Astrocyte (in vitro differentiated cells and primary cell): ENCODE measurements around the gene UBE4B. TPM values are rescaled to one million over a fixed set of nuclear protein-coding genes. Genes with fewer than 3 reads are reported as not detected.
A peak's percentile ranks its signal among the peaks of the same experiment; 100 is the strongest.

ENCODE experiments used
- DNase-seq: peaks from one replicate; pipeline ENCODE4 v3.0.0-alpha.2; 2010; ENCODE audit warnings: low read depth
- FAIRE-seq: peaks from 2 replicates; lab custom pipeline; 2011; peaks lifted over from hg19 to GRCh38; lab: Jason Lieb, UNC
- H2AFZ ChIP-seq: 2 replicates; pipeline ENCODE4 v1.6.0; 2012; ENCODE audit warnings: low read depth, low read length, inconsistent platforms
- H3K27ac ChIP-seq: 2 replicates; pipeline ENCODE4 v1.5.1; 2011; ENCODE audit warnings: low read depth, low read length, inconsistent platforms
- H3K27me3 ChIP-seq: 2 replicates; pipeline ENCODE4 v1.6.0; 2011; ENCODE audit warnings: low read length, inconsistent platforms; ENCODE audit not compliant: insufficient read depth
- H3K36me3 ChIP-seq: 2 replicates; pipeline ENCODE4 v1.5.1; 2011; ENCODE audit warnings: low read length, inconsistent platforms; ENCODE audit not compliant: insufficient read depth
- H3K4me1 ChIP-seq: 2 replicates; pipeline ENCODE4 v1.5.1; 2011; ENCODE audit warnings: low read length, inconsistent platforms; ENCODE audit not compliant: insufficient read depth
- H3K4me2 ChIP-seq: 2 replicates; pipeline ENCODE4 v1.6.0; 2012; ENCODE audit warnings: low read length, inconsistent platforms
- H3K4me3 ChIP-seq: 2 replicates; pipeline ENCODE4 v1.5.1; 2011; ENCODE audit warnings: low read depth, mild to moderate bottlenecking, low read length, inconsistent platforms; ENCODE audit not compliant: insufficient read depth
- H3K79me2 ChIP-seq: 2 replicates; pipeline ENCODE4 v1.6.0; 2012; ENCODE audit warnings: mild to moderate bottlenecking, low read length, inconsistent platforms; ENCODE audit not compliant: insufficient read depth
- H3K9ac ChIP-seq: 2 replicates; pipeline ENCODE4 v1.6.0; 2012; ENCODE audit warnings: mild to moderate bottlenecking, low read length, inconsistent platforms
- H3K9me3 ChIP-seq: 2 replicates; pipeline ENCODE4 v1.5.1; 2012; ENCODE audit warnings: low read depth, mild to moderate bottlenecking, low read length, inconsistent platforms; ENCODE audit not compliant: insufficient read depth
- H4K20me1 ChIP-seq: 2 replicates; pipeline ENCODE4 v1.6.0; 2012; ENCODE audit warnings: low read length, inconsistent platforms; ENCODE audit not compliant: insufficient read depth
- H3K27ac Mint-ChIP-seq: one replicate; pipeline ENCODE4 v1.8.0; 2021; ENCODE audit warnings: mild to moderate bottlenecking, mixed read lengths; ENCODE audit not compliant: unreplicated experiment
- H3K27me3 Mint-ChIP-seq: one replicate; pipeline ENCODE4 v1.8.0; 2021; ENCODE audit warnings: low read depth, mixed read lengths; ENCODE audit not compliant: unreplicated experiment
- H3K36me3 Mint-ChIP-seq: one replicate; pipeline ENCODE4 v1.8.0; 2021; ENCODE audit warnings: low read depth, mixed read lengths; ENCODE audit not compliant: unreplicated experiment
- H3K4me1 Mint-ChIP-seq: one replicate; pipeline ENCODE4 v1.8.0; 2021; ENCODE audit warnings: low read depth, mixed read lengths; ENCODE audit not compliant: unreplicated experiment
- H3K4me3 Mint-ChIP-seq: one replicate; pipeline ENCODE4 v1.8.0; 2021; ENCODE audit warnings: mild to moderate bottlenecking, moderate library complexity, mixed read lengths; ENCODE audit not compliant: unreplicated experiment
- H3K9me3 Mint-ChIP-seq: one replicate; pipeline ENCODE4 v1.8.0; 2021; ENCODE audit warnings: mild to moderate bottlenecking, mixed read lengths; ENCODE audit not compliant: unreplicated experiment
- CTCF ChIP-seq: IDR thresholded peaks from 2 replicates; pipeline ENCODE4 v1.5.1; 2011; ENCODE audit warnings: low read depth, mild to moderate bottlenecking, inconsistent platforms, low read length, moderate library complexity; ENCODE audit not compliant: insufficient read depth
- EZH2 ChIP-seq: IDR thresholded peaks from 2 replicates; pipeline ENCODE4 v1.6.1; 2012; ENCODE audit warnings: mild to moderate bottlenecking, low read length, inconsistent platforms; ENCODE audit not compliant: insufficient read depth
- total RNA-seq: library from RNA; stranded (reverse); gene quantifications from 2 replicates; pipeline ENCODE4 v1.2.1, GENCODE V29; 2021

Gene UBE4B
- total RNA-seq, 1 donor from 2014 or later = 41.5 TPM

- FAIRE-seq = no peak
- Histone ChIP-seq H2AFZ (no peak overlapping the region), H3K4me3 (no peak overlapping the region), H3K9ac (no peak overlapping the region), H4K20me1 (no peaks in the 10 kb centered on the region), H3K79me2 (no peaks in the 10 kb centered on the region), H3K36me3 (peaks cover 8% of the 10 kb centered on the region), H3K9me3 (no peaks in the 10 kb centered on the region), H3K4me2 (no peak overlapping the region), H3K27ac (peak overlapping the region; percentile 75), H3K27me3 (no peaks in the 10 kb centered on the region), H3K4me1 (peaks cover 18% of the 10 kb centered on the region)
- DNase-seq = no peak
- Mint-ChIP-seq H3K36me3 (peaks cover 9% of the 10 kb centered on the region), H3K4me1 (peaks cover 3% of the 10 kb centered on the region), H3K27me3 (no peaks in the 10 kb centered on the region), H3K9me3 (no peaks in the 10 kb centered on the region), H3K27ac (no peak overlapping the region), H3K4me3 (no peak overlapping the region)
- TF ChIP-seq CTCF (no peak), EZH2 (no peak)
Observed at GRCh38 chr1:10121688-10122087, 88.9 kb downstream of the UBE4B start.

- H3K27ac Mint-ChIP-seq = peak overlapping the region; percentile 93
- FAIRE-seq (peak; percentile 71), DNase-seq (peak; percentile 91)
- Histone ChIP-seq H3K27me3 (no peaks in the 10 kb centered on the region), H3K4me3 (no peak overlapping the region), H4K20me1 (no peaks in the 10 kb centered on the region), H3K4me1 (peaks cover 14% of the 10 kb centered on the region), H3K9me3 (no peaks in the 10 kb centered on the region), H2AFZ (no peak overlapping the region), H3K4me2 (peak overlapping the region; percentile 26), H3K36me3 (peaks cover 8% of the 10 kb centered on the region), H3K9ac (peak overlapping the region; percentile 52), H3K79me2 (no peaks in the 10 kb centered on the region), H3K27ac (peak overlapping the region; percentile 75)
- no peaks in the 10 kb centered on the region for H3K27me3 Mint-ChIP-seq
- no peaks in the 10 kb centered on the region for H3K9me3 Mint-ChIP-seq
- H3K36me3 Mint-ChIP-seq = peaks cover 9% of the 10 kb centered on the region
- peaks cover 3% of the 10 kb centered on the region for H3K4me1 Mint-ChIP-seq
- TF ChIP-seq CTCF (no peak), EZH2 (no peak)
- H3K4me3 Mint-ChIP-seq = no peak overlapping the region
Observed at GRCh38 chr1:10122926-10123325, 90.2 kb downstream of the UBE4B start.

- Histone ChIP-seq H3K27me3 (no peaks in the 10 kb centered on the region), H3K36me3 (peaks cover 18% of the 10 kb centered on the region), H4K20me1 (no peaks in the 10 kb centered on the region), H3K9me3 (no peaks in the 10 kb centered on the region), H2AFZ (no peak overlapping the region), H3K4me1 (peaks cover 2% of the 10 kb centered on the region), H3K4me3 (no peak overlapping the region), H3K27ac (no peak overlapping the region), H3K4me2 (no peak overlapping the region), H3K9ac (no peak overlapping the region), H3K79me2 (no peaks in the 10 kb centered on the region)
- no peaks in the 10 kb centered on the region for H3K9me3 Mint-ChIP-seq
- H3K4me3 Mint-ChIP-seq = no peak overlapping the region
- FAIRE-seq = no peak
- H3K27ac Mint-ChIP-seq = no peak overlapping the region
- DNase-seq = no peak
- no peaks in the 10 kb centered on the region for H3K4me1 Mint-ChIP-seq
- peaks cover 10% of the 10 kb centered on the region for H3K36me3 Mint-ChIP-seq
- TF ChIP-seq CTCF (no peak), EZH2 (no peak)
- H3K27me3 Mint-ChIP-seq = no peaks in the 10 kb centered on the region
Observed at GRCh38 chr1:10128101-10128765, 95.5 kb downstream of the UBE4B start.
